Measurements from ENCODE around the gene NEDD4L.

DNA sequence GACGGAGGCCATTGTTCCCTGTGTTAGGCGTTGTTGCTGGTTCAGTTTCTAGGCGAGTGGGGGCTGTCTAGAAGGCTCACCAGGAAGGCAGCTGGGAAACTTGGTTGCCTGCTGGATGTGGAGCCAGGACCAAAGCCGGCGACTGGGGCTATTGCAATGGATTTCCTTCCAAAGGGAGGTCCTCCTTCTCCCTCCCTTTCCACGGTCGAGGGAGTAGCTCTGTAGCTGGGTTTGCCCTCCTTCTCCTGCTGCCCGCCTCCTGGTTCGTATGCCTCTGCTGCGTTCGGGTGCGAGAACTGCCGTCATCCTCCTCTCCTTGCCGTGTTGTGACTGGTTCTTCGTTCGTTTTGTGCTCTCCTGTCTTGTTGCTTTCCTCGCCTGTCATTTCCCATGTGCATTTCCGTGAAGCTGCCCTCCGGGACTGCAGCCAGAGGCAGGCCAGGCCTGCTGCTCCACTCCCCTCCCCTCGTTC, 203.4 kb downstream of the NEDD4L start:
- TF ChIP-seq, protein P1, sequence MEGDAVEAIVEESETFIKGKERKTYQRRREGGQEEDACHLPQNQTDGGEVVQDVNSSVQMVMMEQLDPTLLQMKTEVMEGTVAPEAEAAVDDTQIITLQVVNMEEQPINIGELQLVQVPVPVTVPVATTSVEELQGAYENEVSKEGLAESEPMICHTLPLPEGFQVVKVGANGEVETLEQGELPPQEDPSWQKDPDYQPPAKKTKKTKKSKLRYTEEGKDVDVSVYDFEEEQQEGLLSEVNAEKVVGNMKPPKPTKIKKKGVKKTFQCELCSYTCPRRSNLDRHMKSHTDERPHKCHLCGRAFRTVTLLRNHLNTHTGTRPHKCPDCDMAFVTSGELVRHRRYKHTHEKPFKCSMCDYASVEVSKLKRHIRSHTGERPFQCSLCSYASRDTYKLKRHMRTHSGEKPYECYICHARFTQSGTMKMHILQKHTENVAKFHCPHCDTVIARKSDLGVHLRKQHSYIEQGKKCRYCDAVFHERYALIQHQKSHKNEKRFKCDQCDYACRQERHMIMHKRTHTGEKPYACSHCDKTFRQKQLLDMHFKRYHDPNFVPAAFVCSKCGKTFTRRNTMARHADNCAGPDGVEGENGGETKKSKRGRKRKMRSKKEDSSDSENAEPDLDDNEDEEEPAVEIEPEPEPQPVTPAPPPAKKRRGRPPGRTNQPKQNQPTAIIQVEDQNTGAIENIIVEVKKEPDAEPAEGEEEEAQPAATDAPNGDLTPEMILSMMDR (IDR thresholded peaks at IDR 0.05; ENCODE audit: low read depth, low read length): no peak
- TF ChIP-seq MYC (IDR thresholded peaks at IDR 0.05; ENCODE audit: low read depth, low read length) (no peak), POLR2A (IDR thresholded peaks at IDR 0.05; ENCODE audit: extremely low read depth, insufficient read length) (no peak)
- TF ChIP-seq, protein P2, sequence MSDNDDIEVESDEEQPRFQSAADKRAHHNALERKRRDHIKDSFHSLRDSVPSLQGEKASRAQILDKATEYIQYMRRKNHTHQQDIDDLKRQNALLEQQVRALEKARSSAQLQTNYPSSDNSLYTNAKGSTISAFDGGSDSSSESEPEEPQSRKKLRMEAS (IDR thresholded peaks at IDR 0.05; ENCODE audit: low read depth, low read length): no peak
